ENCODE data around the gene LAMA3.

GRCh38 chr18:23809415-23809814, 120.2 kb downstream of the LAMA3 start:
- no peak for TF ChIP-seq ZNF433 (tag by site-specific recombination; IDR thresholded peaks at IDR 0.05; ENCODE audit: low read depth)
- no peak for TF ChIP-seq BCL6B (tag by site-specific recombination; IDR thresholded peaks at IDR 0.05)
- TF ChIP-seq CTCF (tag by site-specific recombination; IDR thresholded peaks at IDR 0.05), result no peak
- no peak for TF ChIP-seq ZNF670 (tag by site-specific recombination; IDR thresholded peaks at IDR 0.05; ENCODE audit: low read depth)
- TF ChIP-seq REST (tag by site-specific recombination; IDR thresholded peaks at IDR 0.05), result no peak
- no peak for TF ChIP-seq ZNF747 (tag by site-specific recombination; IDR thresholded peaks at IDR 0.05)
- TF ChIP-seq ZNF24 (tag by site-specific recombination; IDR thresholded peaks at IDR 0.05), result no peak
- TF ChIP-seq KLF10 (tag by site-specific recombination; IDR thresholded peaks at IDR 0.05), result no peak
- no peak for TF ChIP-seq SP2 (tag by site-specific recombination; IDR thresholded peaks at IDR 0.05)
- no peak for TF ChIP-seq MYNN (tag by site-specific recombination; IDR thresholded peaks at IDR 0.05; ENCODE audit: borderline replicate concordance)
- TF ChIP-seq ZNF133 (tag by site-specific recombination; IDR thresholded peaks at IDR 0.05), result no peak
- TF ChIP-seq ZNF350 (tag by site-specific recombination; IDR thresholded peaks at IDR 0.05), result no peak
- TF ChIP-seq ZNF2 (tag by site-specific recombination; IDR thresholded peaks at IDR 0.05), result no peak
